RPMI8226 (cell line): ENCODE data around the gene COL27A1.
"Not testable (repeated sequence)": the region's sequence is repeated elsewhere in the genome, so short reads cannot be mapped to it uniquely, and the experiment has no call there.

ENCODE experiments used
- DNase-seq: peaks from one replicate; pipeline ENCODE4 v3.0.0-alpha.2; 2015

The COL27A1 gene

DNA sequence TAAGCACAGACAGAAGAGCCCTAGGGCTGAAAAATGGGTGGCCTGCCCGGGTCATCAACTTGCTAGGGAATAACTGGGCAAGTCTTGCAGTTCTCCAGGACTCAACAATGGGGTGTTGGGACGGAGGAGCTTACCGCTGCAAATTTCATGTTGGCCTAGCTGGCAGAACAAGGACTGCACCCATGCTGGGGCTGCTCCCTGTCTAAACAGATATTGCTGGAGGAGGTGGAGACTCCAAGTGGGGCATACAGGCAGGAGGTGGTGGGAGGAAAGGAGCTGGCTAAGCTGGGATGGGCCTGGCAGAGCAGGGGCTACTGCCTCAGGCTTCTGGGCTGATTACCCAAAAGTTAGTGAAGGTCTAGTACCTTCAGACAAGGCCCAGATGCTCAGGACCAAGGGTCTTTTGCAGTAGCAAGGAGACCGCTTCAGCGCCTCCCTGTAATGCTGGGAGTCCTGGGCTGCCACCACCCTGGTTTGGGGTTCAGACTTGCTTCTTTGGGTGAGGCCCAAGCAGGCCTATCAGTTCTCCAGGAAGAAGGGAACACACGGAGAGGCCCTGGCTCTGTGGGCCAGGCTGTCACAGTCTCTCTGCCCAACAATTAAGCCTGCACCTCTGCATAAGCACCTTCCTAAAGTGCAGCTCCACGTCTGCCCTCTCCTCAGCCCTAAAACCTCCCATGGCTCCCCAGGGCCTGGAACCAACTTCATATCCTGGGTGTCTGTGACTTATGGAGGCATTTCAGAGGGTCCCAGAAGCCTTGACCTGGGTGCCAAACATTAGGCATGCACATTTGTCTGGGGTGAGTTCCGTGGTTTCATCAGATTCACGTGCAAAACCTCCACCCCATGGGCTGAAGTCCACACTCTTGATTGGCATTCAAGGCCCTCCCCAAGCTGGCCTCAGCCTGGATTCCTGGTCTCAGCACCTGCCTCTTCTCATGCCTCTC lies 32.0 kb upstream of the COL27A1 start:
- no peak for DNase-seq

DNA sequence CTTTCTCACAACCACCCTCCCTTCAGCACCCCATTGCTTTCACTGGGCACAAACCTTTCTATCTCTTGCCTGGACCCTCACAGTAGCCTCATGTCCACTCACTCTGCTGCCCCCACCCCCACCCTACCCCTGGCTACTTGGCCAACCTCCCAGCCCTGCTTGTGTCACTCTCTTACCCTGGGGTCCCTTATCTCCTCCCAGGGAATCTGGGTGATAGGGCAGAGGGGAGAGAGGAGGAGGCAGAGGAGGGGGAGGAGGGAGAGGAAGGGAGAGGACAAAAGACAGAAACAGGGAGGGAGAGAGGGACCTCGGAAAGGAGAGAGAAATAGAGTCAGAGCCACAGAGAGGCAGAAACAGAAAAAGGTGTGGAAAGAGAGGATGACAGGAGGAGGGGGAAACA lies 31.2 kb upstream of the COL27A1 start:
- no peak for DNase-seq

DNA sequence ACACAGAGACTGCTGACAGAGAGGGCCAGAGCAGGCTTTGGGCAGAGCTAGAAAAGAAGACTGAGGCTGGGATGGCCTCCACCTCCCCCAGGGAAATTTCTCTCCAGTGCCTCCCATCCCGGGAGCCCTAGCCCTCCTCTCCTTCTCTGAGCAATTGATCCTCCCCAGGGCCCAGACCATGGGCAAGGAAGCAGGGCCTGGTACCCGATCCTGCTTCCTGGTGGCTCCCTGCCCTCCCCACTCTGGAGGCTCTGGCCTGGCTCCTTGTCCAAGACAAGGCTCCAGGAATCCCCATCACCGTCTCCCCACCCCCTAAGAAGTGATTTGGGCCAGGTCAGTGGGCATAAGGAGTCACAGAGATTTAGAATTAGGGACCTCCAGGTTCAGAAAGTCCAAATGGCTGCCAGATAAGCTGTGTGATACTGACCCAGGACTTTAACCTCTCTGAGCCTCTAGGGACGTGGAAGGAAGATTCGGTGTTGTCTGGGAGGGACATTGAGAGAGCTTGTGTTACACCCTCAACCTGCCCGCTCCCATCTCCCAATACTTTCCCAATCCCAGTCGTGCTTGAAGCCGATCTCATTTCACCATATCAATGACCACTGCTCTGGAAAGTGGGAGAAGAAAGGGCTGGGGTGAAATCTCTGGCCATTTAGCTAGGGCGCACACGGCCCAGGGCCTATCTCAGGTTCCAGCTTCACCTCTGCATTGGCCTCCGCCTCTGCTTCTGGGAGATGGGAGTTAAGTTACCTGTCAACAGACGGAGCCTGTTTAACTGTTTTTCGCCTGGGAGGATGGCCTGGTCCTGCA lies 30.5 kb upstream of the COL27A1 start:
- no peak for DNase-seq

DNA sequence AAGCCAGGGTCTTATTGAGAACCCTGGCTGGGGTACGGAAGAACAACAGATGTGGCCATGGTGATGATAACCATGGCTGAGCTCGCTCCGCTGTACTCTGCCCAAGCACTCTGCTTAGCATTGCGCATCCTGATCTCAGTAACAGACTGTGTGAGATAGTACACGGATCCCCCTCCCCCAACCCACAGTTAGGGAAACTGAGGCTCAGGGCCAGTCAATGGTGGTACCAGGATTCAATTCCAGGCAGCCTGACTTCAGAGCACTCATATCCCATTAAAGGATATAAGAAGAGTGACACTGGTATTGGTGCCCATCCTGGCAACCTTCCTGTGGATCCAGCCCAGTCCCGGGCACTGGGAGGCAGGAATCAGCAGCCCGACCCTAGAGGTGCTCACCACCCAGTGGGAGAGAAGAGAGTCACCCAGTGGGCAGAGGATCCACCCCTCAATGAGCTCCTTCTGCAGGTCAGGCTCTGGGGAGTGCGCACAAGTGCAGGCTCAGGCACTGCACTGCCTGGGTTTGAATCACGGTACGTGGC lies 29.8 kb upstream of the COL27A1 start:
- DNase-seq = no peak

DNA sequence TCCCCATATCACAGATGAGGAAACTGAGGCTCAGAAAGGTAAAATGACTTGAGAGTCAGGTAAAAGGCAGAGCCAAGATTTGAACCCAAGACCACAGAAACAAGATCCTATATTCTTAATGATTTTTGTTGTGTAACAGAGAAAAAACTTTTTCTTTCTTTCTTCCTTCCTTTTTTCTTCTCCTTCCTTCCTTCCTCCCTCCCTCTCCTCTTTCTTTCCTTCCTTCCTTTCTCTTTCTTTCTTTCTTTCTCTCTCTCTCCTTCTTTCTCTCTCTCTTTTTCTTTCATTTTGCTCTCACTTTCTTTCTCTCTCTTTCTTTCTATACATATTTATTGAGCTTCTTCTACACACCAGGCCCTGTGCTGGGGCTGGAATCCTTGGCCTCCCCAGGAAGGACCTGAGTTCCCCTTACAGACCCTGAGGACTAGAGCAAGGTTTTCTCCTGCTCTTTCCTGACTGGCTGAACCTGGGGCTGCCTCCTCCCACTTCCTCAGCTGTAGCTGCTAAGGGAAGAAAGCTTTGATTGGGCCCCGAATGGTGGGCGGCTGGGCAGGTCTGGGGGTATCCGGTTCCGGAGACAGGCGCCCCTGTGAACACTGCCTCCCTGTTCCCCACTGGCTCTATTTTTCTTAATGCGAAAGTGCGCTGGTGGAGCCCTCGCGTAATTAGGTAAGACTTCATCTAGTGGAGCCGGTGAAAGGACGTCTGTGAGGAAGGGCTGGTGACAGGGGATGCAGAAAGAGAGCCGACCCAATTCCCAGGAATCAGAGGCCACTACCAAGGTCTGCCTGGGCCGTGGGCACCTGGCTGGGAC lies 28.9 kb upstream of the COL27A1 start:
- no peak for DNase-seq

DNA sequence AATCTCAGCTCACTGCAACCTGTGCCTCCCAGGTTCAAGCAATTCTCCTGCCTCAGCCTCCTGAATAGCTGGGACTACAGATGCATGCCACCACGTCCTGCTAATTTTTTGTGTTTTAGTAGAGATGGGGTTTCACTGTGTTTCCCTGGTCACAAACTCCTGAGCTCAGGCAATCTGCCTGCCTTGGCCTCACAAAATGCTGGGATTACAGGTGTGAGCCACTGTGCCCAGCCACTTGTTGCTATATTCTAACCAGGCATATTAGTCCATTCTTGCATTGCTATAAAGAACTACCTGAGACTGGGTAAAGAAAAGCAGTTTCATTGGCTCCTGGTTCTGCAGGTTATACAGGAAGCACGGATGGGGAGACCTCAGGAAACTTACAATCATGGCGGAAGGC lies 26.6 kb upstream of the COL27A1 start:
- not testable (repeated sequence) for DNase-seq

DNA sequence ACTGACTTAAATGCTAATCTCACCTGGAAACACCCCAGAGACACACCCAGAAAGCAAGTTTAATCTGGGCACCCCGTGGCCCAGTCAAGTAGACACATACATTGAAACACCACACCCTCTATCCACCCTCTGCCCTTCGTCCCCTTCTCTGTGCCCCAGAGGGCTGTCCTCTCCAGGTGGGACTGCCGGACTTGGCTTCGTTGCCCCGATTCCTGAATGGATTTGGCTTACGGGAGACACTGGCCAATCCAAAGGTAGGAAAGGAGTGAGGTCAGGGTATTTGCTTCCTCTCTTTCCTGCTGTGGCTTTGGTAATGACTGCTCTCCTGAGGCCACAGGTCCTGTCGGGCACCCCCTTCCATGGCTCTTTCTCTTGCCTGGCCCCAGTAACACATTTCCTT lies 25.2 kb upstream of the COL27A1 start:
- no peak for DNase-seq

DNA sequence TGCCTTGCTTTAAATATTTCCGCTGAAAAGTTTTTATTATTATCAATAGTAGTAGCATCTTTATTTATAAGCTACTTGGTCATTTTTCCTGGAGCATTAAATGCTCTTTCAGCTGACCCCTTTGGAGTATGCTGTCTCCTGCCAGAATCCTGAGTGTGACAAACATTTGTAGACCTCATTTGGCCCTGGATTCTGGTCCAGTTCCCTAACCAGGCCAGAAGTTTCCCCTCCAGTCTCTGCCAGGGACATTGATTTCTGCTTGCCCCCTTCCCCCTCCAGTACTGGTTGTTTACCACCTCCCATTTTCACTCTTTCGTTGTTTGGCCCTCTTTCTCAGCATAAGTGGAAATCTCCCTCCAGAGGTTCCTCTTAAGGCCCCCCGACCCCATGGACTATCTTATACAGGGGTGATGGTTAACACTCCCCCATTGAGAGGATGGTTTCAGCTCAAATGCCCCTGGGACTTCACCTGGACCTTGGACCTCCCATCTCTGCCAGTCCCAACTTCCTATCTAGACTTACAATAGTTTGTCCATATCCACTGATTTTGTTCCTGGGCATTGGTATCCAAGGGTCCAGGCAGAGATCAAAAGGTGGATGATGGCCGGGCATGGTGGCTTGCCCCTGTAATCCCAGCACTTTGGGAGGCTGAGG lies 24.6 kb upstream of the COL27A1 start:
- no peak for DNase-seq

DNA sequence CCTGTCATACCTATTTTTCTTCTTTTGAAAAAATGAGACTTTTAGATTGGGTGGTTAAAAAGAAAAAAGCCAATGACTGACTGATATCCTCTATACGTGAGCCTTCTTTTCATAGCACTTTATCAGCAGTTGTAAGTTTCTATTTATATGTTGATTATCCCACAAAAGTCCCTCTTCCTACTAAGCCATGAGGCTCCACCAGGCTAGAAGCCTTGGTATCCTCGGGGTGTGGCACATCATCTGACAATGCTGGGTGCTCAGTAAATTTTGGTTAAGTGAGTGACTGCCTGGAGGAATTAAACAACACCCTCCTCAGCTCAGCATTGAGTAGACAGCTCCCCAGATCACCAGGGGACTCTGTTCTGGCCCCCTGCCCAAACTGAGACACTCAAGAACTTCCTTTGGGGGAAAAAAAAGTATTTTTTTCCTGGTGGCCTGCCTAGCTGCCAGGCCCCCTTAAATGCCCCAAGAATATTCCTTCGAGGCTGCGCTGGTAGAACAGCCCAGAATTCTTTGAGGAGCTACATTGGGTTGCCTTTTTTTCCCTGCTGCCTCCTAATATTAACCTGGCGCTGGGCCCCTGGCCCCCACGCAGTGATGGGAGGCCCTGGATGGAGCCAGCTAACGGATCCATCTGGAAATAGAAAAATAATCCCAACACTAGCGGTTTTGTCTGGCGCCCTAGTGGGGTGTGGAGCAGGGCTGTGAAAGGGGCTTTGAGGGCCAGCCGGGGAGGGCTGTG lies 23.4 kb upstream of the COL27A1 start:
- DNase-seq = no peak

DNA sequence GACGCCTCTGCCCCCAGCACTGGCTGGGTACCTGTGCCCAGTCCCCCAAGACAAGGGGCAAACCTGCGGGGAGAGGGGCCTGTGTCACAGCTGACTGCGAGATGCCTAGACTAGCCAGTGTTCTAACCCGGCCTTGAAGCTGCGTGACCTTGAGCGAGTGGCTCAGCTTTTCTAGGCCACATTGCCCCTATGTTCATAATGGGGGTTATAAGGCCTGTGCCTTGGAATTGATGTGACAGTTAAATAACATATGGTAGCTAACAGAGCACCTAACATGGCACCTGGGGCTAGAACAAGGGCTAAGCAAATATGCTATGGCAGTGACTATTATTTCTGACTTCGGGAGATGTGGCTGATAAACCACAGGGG lies 22.8 kb upstream of the COL27A1 start:
- no peak for DNase-seq

DNA sequence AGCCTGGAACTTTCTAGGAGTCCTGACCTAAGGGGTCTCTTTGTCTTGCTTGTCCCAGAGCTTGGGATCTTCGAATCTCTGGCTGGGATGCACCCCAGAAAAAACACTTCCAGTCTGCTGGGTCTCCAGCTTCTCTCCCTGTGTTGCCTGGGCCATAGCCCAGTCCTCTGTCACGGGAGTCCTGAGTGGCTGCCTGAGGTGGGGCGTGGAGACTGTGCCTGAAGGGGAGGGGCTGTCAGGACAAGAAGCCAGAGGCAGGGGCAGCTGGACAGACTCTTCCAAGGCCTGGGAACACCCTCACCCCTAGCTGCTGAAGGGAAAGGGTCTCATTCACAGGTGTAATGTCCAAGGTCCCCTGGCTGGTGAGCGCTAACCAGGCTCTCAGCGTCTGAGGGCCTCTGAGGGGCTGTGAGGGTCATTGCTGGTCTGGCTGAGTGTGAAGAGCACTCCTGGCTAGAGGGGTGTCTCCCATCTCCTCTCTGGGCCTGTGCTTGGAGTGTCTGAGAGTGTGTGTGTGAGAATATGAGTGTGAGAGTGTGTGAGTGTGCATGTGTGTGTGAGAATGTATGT lies 20.4 kb upstream of the COL27A1 start:
- no peak for DNase-seq

DNA sequence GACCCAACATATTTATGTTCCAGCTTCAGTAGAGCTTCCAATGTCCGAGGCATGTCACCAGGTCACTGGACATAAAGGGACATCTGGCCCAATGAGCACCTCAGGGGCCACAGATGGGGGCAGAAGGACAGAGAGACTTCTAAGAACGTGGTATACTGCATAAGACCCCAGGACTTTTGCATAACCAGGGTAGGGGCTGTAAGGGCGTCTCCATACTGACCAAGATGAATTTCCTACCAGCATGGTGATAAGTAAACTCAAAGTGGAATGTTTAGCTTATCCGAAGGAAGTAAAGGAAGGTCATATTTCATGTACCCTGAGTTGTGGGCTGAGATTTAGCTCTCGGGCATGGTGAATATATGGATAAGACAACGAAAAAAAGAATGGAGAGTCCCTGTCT lies 17.5 kb upstream of the COL27A1 start:
- no peak for DNase-seq

DNA sequence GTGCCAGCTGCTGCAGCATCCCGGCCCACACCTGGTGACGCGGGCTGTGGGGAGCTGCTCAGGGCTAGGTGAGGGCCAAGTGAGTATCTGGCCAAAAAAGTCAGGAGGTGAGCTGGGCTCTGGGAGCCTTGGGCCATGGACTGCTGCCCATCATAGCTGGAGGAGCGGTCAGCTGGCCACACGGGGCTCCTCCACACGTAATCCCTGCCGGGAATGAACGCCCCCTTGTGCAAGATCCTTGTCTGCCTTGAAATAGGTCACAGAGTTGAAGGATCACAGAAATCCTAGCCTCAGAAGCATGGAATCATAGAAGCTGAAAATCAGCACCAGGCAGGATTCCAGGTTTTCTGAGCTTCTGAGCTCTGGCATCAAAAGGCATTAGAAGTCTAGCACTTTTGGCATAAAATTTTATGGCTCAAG lies 16.8 kb upstream of the COL27A1 start:
- no peak for DNase-seq

DNA sequence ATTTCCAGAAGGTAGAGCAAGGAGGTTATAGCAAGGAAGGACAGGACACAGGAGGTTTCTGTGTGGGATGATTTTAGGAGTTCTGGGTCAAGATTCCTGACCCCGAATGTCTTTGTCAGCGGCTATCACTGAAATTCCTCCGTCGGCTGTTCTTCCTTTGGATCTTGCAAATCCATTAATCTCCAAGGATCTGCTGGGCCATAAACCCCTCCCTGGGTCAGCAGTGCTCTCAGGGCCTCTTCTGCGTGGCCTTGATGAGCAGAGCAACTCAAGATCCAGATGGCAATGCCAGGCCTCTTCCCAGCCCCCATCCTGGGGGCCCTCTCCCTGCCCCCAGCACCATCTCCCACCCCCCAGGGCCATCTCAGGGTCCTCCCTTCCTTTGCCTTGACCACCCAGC lies 16.3 kb upstream of the COL27A1 start:
- DNase-seq = no peak

DNA sequence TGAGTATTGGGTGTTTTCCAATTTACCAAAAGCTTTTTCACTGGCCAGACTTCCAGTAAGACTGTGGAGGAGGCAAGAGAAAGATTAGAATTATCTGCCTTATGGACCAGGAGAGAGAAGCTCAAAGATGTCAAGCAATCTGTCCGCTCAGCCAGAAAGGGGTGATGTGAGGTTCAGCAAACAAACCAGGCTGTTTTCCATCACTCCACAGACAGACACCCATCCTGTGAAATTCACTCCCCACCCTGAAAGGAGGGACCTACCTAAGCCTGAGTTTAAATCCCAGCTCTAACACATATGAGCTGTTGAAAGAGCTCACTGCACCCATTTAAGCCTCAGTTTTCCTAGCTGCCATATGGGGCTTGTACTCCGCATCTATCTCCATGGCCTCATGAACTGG lies 14.9 kb upstream of the COL27A1 start:
- no peak for DNase-seq

DNA sequence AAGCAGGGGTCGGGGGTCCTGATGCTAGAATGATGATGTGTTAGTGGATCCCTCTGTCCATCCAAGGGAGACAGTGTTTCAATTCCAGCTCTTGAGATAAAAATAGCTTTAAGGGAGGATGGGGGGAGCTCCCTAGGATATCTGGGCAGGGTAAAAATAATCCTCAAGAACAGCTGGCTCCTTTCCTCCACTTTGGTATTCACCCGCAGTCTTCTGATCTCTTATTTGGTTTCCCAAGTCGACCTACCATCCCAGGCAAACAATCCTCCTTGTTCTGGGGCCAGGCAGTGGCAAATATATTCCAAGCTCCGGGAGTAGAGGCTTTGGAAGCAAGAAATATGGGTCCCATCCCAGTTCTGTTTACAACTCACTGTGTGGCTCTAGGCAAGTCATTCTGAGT lies 14.5 kb upstream of the COL27A1 start:
- no peak for DNase-seq

DNA sequence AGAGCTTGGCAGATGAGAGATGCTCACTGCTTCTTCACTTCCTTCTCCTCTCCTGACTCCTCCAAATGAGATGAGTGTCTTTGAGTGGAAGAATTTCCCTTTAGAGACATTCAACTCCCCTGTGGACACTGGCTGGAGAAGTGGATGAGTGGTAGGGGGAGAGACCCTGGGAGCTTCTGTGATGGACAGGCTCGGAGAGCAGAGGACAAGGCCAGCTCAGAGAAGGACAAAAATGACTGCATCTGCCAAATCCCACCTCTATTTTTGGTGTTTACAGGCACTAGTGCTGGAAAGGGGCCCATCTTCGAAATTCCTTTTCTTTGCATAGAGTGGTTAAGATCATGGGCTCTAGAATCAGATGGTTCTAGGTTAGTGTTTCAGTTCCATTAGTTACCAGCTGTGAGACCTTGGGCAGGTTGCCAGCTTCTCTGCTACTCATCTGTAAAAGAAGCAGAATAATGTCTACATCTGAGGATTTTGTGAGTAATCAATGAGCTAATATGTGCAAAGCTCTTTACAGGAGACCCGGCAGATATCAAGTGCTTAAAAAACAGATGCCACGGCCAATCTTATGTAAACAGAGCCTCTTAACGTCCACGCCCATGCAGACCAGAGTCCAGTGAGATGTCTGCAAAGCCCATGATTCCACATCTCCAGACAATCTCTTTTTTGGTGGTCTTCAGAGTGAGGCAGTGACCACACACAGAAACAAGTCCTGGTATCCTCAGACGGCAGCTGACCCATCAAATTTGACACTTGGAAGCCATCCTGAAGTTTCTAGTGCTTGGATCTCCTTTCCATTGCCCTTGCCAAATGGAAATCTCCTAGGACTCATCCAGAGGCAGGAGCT lies 13.6 kb upstream of the COL27A1 start:
- peak; percentile 47 for DNase-seq

DNA sequence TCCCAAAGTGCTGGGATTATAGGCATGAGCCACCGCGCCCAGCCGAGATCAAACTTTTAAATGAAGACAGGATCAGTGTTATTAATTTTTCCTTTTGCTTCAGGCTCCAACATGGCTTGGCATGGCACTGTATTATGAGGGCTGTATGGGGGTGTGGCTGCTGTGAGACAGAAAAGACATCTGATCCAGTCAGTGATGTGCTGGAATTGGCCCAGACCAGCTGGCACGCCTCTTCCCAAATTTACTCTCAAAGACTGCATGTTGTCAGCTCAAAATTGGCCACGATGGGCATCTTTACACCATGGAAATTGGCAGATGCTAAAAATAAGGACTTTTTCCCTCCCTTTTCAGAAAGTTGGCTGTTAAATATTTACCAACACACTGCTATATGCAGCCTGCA lies 12.1 kb upstream of the COL27A1 start:
- no peak for DNase-seq

DNA sequence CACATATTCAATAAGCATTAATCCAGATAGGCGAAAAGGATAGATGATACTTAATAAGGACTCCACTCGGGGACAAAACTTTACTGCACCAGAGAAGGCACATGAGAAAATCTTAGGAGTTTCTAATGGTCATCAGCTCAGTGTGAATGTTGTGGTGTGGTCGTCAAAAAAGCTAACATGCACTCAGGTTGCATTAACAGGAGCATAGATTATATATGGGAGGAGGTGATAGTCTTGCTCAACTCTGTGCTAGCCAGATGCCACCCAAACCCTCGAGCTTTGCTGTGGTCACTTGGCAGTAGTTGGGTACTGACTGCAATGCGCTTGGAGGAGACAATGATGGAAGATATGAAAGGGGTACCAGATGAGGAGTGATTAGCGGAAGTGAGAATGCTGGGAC lies 8.6 kb upstream of the COL27A1 start:
- no peak for DNase-seq

DNA sequence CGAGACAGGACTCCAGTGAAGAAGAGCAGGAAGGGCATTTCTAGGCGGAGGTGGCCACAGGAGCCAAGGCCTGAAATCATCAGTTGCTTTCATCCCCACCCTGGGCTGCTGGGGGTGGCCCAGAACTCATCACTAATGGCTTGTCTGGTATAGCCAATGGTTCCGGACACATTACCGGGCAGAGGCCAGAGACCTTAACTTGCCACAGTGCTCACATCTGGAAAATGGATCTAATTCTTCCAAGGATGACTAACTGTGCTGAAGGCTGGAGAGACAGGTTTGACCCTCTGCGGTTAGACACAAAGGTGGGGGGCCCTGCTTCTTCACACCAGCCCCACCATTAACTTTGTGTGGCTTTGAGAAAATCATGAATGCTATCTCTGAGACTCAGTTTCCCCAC lies 6.2 kb upstream of the COL27A1 start:
- no peak for DNase-seq
